ENCODE data around the gene LRSAM1.

- TF ChIP-seq POLR2A (IDR thresholded peaks at IDR 0.05; ENCODE audit: low read depth, low read length) (no peak), POU2F2 (IDR thresholded peaks at IDR 0.05; ENCODE audit: low read depth, low read length) (no peak), POLR2AphosphoS5 (IDR thresholded peaks at IDR 0.05; ENCODE audit: low read depth, low read length) (no peak)
These were observed 49.6 kb downstream of the LRSAM1 start for GRCh38 chr9:127500862-127501261.

Data from GM12891 (cell line).